ENCODE measurements around the gene LEMD3. TPM values are rescaled to one million over a fixed set of nuclear protein-coding genes. Genes with fewer than 3 reads are reported as not detected.
"Not testable (repeated sequence)": the region's sequence is repeated elsewhere in the genome, so short reads cannot be mapped to it uniquely, and the experiment has no call there.

Gene LEMD3
- total RNA-seq, 1 donor from 2014 or later: 25.5 TPM

- FAIRE-seq (no peak), DNase-seq (ENCODE audit: low read depth) (no peak)
- Histone ChIP-seq H3K27me3 (ENCODE audit: control insufficient read depth, insufficient read depth, low read length) (no peaks in the 10 kb centered on the region), H3K36me3 (ENCODE audit: control insufficient read depth, insufficient read depth, low read length) (no peaks in the 10 kb centered on the region), H3K4me3 (ENCODE audit: low read depth, low read length) (no peak overlapping the region)
- no peak for TF ChIP-seq CTCF (IDR thresholded peaks at IDR 0.05; ENCODE audit: insufficient read depth, low read length, severe bottlenecking)
Measured at GRCh38 chr12:65280306-65280705, 110.9 kb downstream of the LEMD3 start.

- Histone ChIP-seq H3K27me3 (ENCODE audit: control insufficient read depth, insufficient read depth, low read length) (no peaks in the 10 kb centered on the region), H3K4me3 (ENCODE audit: low read depth, low read length) (no peak overlapping the region), H3K36me3 (ENCODE audit: control insufficient read depth, insufficient read depth, low read length) (no peaks in the 10 kb centered on the region)
- DNase-seq (ENCODE audit: low read depth): no peak
- FAIRE-seq: no peak
- TF ChIP-seq CTCF (IDR thresholded peaks at IDR 0.05; ENCODE audit: insufficient read depth, low read length, severe bottlenecking): no peak
Measured at GRCh38 chr12:65282840-65283239, 113.5 kb downstream of the LEMD3 start.

- not testable (repeated sequence) for H3K36me3 ChIP-seq (ENCODE audit: control insufficient read depth, insufficient read depth, low read length); DNase-seq (ENCODE audit: low read depth); H3K27me3 ChIP-seq (ENCODE audit: control insufficient read depth, insufficient read depth, low read length); FAIRE-seq; H3K4me3 ChIP-seq (ENCODE audit: low read depth, low read length)
Measured at GRCh38 chr12:65285532-65285931, 116.1 kb downstream of the LEMD3 start.

- FAIRE-seq: no peak
Measured at GRCh38 chr12:65287426-65287825, 118.0 kb downstream of the LEMD3 start.

GRCh38 chr12:65292241-65292640 lies 122.9 kb downstream of the LEMD3 start:
- H3K27me3 ChIP-seq (ENCODE audit: control insufficient read depth, insufficient read depth, low read length): no peaks in the 10 kb centered on the region
- H3K4me3 ChIP-seq (ENCODE audit: low read depth, low read length): no peak overlapping the region
- TF ChIP-seq CTCF (IDR thresholded peaks at IDR 0.05; ENCODE audit: insufficient read depth, low read length, severe bottlenecking): no peak
- FAIRE-seq (no peak), DNase-seq (ENCODE audit: low read depth) (no peak)
- H3K36me3 ChIP-seq (ENCODE audit: control insufficient read depth, insufficient read depth, low read length): no peaks in the 10 kb centered on the region

More at GRCh38 chr12:65287426-65287825, 118.0 kb downstream of the LEMD3 start:
- no peak for TF ChIP-seq CTCF (IDR thresholded peaks at IDR 0.05; ENCODE audit: insufficient read depth, low read length, severe bottlenecking)
- H3K27me3 ChIP-seq (ENCODE audit: control insufficient read depth, insufficient read depth, low read length): no peaks in the 10 kb centered on the region
- no peak for DNase-seq (ENCODE audit: low read depth)
- no peak overlapping the region for H3K4me3 ChIP-seq (ENCODE audit: low read depth, low read length)
- H3K36me3 ChIP-seq (ENCODE audit: control insufficient read depth, insufficient read depth, low read length): no peaks in the 10 kb centered on the region

- no peaks in the 10 kb centered on the region for H3K36me3 ChIP-seq (ENCODE audit: control insufficient read depth, insufficient read depth, low read length)
- no peaks in the 10 kb centered on the region for H3K27me3 ChIP-seq (ENCODE audit: control insufficient read depth, insufficient read depth, low read length)
- TF ChIP-seq CTCF (IDR thresholded peaks at IDR 0.05; ENCODE audit: insufficient read depth, low read length, severe bottlenecking): no peak
- no peak for DNase-seq (ENCODE audit: low read depth)
- no peak overlapping the region for H3K4me3 ChIP-seq (ENCODE audit: low read depth, low read length)
- no peak for FAIRE-seq
Measured at GRCh38 chr12:65293735-65294134, 124.4 kb downstream of the LEMD3 start.
